ENCODE results near the gene GCFC2.

Gene GCFC2

DNA sequence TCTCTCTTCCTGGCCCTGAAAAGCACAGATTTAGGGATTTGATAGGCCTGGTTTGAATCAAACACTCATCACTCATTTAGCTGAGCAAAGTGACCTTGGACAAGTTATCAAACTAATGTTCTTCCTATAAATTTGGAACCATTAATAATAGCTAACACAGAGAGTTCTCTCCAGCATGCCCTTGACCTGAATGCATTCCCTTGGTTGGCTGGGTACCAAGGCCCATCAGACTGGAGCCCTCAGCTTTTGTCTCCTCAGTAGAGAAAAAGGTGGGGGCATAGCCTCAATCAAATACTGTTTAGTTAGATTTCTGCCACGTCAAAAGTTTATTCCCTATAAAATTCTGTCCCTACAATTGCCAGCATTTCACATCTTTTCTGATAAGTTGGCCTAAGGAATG, 77.9 kb downstream of the GCFC2 start:
- Mint-ChIP-seq H3K27ac (no peak overlapping the region), H3K36me3 (no peaks in the 10 kb centered on the region), H3K27me3 (peaks cover 31% of the 10 kb centered on the region), H3K4me3 (no peak overlapping the region), H3K9me3 (no peaks in the 10 kb centered on the region), H3K4me1 (no peaks in the 10 kb centered on the region)
- CTCF ChIA-PET, result interaction anchor here (0.8 to 0.9 kb wide), 2 partner anchors 8 to 44 kb away, joined by 3 read pairs; no protein-coding TSS in a partner anchor
- no peak for DNase-seq

DNA sequence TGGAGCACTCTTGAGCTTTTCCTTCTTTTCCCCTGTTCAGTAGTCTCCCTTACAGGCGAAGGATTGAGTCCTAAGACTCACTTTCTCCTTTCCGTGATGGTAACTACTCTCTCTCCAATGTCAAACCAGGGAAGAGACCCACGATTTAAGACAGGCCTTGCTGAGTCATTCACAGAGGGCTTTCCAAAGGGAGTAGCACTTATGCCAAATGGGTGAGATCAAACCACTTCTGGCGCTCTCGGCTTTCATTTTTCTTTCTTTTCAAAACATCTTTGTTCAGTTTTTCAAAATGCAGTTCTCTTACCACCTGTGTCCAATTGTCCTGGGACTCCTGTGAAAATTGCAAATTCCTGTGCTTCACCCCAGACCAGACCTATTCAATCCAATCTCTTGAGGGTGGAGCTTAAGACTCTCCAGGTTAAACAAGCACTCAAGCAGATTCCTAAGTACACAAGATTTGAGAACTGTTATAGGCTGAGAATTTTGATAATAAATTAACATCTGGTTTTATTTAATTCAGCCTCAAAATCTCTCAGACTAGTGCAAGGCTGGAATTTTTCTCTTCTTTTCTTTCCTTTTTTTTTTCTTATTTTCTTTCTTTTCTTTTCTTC, 78.5 kb downstream of the GCFC2 start:
- no peak overlapping the region for H3K27ac Mint-ChIP-seq
- no peak for DNase-seq
- H3K36me3 Mint-ChIP-seq, result no peaks in the 10 kb centered on the region
- H3K9me3 Mint-ChIP-seq, result no peaks in the 10 kb centered on the region
- no peak overlapping the region for H3K4me3 Mint-ChIP-seq
- H3K27me3 Mint-ChIP-seq, result peaks cover 26% of the 10 kb centered on the region
- no peaks in the 10 kb centered on the region for H3K4me1 Mint-ChIP-seq
- CTCF ChIA-PET, result interaction anchor here (0.9 to 1.2 kb wide), 2 partner anchors 9 to 24 kb away, joined by 3 read pairs; no protein-coding TSS in a partner anchor

DNA sequence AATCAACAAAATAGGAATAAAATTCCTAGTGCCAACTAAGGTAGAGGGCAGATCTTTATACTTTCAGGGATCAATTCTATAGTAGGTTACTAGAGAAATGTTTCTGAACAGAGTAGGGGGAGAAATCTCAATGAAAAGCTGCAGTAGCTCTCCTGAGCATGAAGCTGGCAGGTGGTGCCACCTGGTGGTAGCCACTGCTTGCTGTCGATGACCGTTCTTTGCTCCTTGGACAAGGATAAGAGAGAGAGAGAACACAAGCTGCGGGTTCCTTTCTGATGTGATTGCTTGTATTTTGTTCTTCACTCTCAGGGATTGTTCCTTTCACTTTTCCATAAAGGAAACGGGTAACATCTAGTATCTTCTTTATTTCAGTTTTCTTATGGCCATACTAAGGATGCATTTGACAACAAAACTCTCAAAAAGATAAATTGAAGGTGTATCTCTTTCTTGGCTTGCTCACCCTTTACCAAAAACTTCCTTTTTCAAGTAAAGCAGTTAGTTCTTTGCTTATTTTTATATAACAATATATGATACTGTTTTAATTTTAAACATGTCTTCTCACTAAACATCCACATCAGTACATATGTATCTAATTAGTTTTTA, 82.7 kb downstream of the GCFC2 start:
- Mint-ChIP-seq H3K4me1 (no peaks in the 10 kb centered on the region), H3K9me3 (no peaks in the 10 kb centered on the region), H3K36me3 (no peaks in the 10 kb centered on the region), H3K27me3 (peaks cover 31% of the 10 kb centered on the region), H3K4me3 (no peak overlapping the region), H3K27ac (no peak overlapping the region)
- CTCF ChIA-PET, result interaction anchor here (0.6 to 2.8 kb wide), 14 partner anchors 8 to 937 kb away, joined by 3 to 9 read pairs (median 4); no protein-coding TSS in a partner anchor
- peak; percentile 72 for DNase-seq

DNA sequence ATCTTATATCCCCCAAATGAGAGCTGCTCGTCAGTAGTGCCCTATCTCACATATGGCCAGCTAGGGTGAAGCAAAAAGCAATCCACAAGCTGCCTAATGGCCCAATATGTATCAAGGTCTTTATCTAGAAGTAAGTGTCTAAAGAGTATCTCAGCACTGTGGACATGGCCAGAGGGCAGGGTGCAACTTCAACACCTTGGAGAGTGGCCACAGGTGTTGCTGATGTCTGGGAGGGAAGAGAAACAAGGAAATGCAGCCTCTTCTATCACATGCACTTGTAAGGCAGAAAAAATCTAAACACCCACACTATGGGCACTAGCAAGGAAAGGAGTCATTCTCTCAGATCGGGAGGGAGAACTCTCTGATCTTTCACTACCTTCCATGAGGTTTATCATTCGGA, 87.8 kb downstream of the GCFC2 start:
- Mint-ChIP-seq H3K27ac (no peak overlapping the region), H3K9me3 (no peaks in the 10 kb centered on the region), H3K4me1 (no peaks in the 10 kb centered on the region), H3K4me3 (no peak overlapping the region), H3K36me3 (no peaks in the 10 kb centered on the region), H3K27me3 (peaks cover 24% of the 10 kb centered on the region)
- CTCF ChIA-PET, result interaction anchor here (0.9 to 1.0 kb wide), 2 partner anchors 18 to 55 kb away, joined by 4 to 5 read pairs; no protein-coding TSS in a partner anchor
- no peak for DNase-seq

DNA sequence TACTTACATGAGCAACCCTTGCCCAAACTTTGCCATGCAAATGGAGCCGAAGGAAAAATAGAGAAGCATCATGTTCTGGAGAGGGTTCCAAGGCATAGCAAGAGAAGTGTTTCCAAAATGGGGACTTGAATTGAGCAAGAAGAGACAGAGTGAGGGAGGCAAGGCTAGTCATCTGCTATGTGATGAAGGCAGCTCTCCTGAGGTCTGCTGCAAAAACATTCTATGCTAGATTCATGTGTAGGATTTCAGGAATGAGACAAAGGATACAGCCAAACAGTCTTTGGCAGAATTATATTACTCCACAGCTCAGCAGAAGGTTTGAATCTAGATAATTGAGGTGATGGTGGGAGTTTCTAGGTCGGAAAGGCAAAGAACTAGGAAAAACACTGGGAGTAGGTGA, 88.2 kb downstream of the GCFC2 start:
- Mint-ChIP-seq H3K36me3 (no peaks in the 10 kb centered on the region), H3K27ac (no peak overlapping the region), H3K9me3 (no peaks in the 10 kb centered on the region), H3K4me3 (no peak overlapping the region), H3K27me3 (peaks cover 27% of the 10 kb centered on the region), H3K4me1 (no peaks in the 10 kb centered on the region)
- CTCF ChIA-PET, result interaction anchor here (0.9 to 1.0 kb wide), 2 partner anchors 19 to 55 kb away, joined by 4 to 5 read pairs; no protein-coding TSS in a partner anchor
- DNase-seq, result no peak

DNA sequence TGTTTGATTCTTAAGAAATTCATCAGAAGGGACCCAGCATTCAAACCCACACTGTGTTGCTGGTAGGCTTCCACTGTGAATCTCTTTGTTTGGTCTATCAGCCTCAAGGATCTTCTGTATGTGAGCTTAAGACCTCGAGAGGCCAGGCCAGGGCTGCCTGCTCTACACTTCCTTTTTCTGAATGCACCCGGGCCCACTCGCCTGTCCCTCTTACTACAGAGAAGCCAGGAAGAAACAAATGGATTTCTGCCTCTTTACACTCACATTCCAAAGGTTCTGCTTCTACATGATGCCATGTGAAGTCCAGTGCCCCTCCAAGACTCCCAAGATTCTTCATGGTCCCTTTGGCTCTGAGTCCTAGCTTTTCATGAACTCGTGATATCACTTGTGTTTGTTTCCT, 89.5 kb downstream of the GCFC2 start:
- no peak overlapping the region for H3K4me3 Mint-ChIP-seq
- no peak for DNase-seq
- H3K27ac Mint-ChIP-seq, result no peak overlapping the region
- H3K27me3 Mint-ChIP-seq, result peaks cover 24% of the 10 kb centered on the region
- H3K9me3 Mint-ChIP-seq, result no peaks in the 10 kb centered on the region
- H3K4me1 Mint-ChIP-seq, result no peaks in the 10 kb centered on the region
- CTCF ChIA-PET, result interaction anchor here (0.9 to 1.4 kb wide), 2 partner anchors 11 to 13 kb away, joined by 3 read pairs; no protein-coding TSS in a partner anchor
- H3K36me3 Mint-ChIP-seq, result no peaks in the 10 kb centered on the region

DNA sequence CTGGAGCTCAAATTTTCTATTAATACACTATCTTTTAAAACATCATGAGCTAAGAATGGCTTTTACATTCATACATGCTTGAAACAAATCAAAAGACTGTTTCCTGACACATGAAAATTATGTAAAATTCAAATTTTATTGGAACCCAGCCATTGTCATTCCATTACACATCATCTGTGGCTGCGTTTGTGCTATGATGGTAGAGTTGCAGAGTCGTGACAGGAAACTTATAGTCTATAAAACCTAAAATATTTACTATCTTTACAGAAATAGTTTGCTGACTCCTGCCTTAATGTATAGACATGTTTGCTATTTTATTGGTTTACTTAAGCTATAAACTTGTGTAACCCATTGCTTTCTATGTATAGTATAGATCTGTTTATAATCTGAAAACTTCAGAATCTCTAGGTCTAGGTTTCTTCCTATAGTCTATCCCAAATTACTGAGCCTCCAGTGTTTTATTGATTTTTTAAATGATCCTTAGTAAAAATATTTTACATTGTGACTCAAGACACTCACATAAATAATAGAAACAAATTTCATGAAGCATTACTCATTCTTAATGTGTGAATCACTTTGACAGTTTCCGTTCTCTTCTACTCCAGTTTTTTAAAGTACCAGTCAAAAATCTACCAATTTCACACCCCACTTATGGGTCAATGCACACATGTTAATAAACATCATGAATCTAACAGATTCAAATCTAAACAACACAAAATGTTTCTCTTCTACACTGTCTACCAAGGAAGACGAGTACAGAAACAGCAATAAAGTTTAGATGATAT, 90.6 kb downstream of the GCFC2 start:
- no peak overlapping the region for H3K27ac Mint-ChIP-seq
- no peaks in the 10 kb centered on the region for H3K36me3 Mint-ChIP-seq
- CTCF ChIA-PET, result interaction anchor here (1.3 to 1.4 kb wide), 2 partner anchors 12 to 155 kb away, joined by 3 read pairs; no protein-coding TSS in a partner anchor
- H3K4me3 Mint-ChIP-seq, result no peak overlapping the region
- DNase-seq, result no peak
- no peaks in the 10 kb centered on the region for H3K4me1 Mint-ChIP-seq
- no peaks in the 10 kb centered on the region for H3K9me3 Mint-ChIP-seq
- peaks cover 19% of the 10 kb centered on the region for H3K27me3 Mint-ChIP-seq

DNA sequence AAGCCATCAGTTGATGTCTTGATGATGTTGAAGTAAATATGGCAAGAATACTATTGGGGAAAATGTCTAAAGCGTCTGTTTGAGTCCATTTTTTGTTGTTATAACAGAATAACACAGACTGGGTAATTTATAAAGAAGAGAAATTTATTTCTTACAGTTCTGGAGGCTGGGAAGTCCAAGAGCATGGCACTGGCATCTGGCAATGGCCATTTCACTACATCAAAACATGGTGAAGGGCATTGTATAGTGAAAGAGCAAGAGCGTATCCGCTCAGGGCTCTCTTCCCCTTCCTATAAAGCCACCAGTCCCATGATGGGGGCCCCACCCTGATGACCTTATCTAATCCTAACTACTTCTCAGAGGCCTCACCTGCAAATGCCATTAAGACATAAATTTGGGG, 93.8 kb downstream of the GCFC2 start:
- no peaks in the 10 kb centered on the region for H3K36me3 Mint-ChIP-seq
- no peak for DNase-seq
- H3K4me1 Mint-ChIP-seq, result no peaks in the 10 kb centered on the region
- no peak overlapping the region for H3K4me3 Mint-ChIP-seq
- no peaks in the 10 kb centered on the region for H3K9me3 Mint-ChIP-seq
- CTCF ChIA-PET, result no interaction called here
- H3K27me3 Mint-ChIP-seq, result peaks cover 18% of the 10 kb centered on the region
- H3K27ac Mint-ChIP-seq, result no peak overlapping the region

DNA sequence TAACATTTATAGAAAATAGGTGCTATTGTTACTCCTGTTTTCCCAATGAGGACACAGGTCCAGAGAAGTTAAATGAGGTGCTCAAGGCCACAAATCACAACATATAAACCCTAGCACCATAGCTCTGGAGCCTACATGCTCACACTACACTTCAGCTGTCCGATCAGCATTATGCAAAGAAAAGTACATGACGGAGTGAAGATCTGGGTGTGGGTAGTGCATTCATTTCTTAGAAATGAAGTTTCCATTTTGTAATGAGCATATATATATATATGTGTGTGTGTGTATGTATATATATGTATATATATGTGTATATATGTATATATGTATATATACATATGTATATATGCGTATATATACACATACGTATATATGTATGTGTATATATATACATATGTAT, 94.3 kb downstream of the GCFC2 start:
- Mint-ChIP-seq H3K4me1 (no peaks in the 10 kb centered on the region), H3K9me3 (no peaks in the 10 kb centered on the region), H3K27me3 (peaks cover 23% of the 10 kb centered on the region), H3K36me3 (no peaks in the 10 kb centered on the region), H3K27ac (no peak overlapping the region), H3K4me3 (no peak overlapping the region)
- CTCF ChIA-PET, result interaction anchor here (1.1 kb wide), 1 partner anchor 10 kb away, joined by 3 read pairs; no protein-coding TSS in a partner anchor
- no peak for DNase-seq

DNA sequence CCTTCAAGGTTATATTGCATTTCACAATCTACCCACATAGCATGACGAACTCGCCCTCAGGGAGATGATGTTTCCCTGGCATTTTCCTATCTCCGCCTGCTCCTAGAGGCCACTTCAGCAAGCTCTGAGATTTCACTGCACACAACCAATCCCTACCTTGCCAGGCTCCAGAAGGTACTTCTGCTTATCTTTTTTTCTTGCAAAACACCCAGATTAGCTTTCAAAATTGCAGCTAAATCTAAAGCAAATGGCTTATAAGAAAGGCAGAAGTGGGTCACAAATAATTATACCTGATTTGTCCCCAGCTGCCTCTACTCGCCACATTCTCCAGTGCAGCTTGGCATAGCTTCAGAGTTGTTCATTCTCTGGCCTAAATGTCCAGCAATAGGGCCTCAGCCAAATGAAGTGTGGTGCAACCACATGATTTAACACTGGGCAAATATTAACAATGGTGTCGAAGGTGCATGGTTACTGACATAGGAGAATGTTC, 96.5 kb downstream of the GCFC2 start:
- no peak overlapping the region for H3K27ac Mint-ChIP-seq
- DNase-seq, result no peak
- CTCF ChIA-PET, result interaction anchor here (1.0 to 1.5 kb wide), 3 partner anchors 14 to 149 kb away, joined by 3 read pairs; no protein-coding TSS in a partner anchor
- peaks cover 34% of the 10 kb centered on the region for H3K27me3 Mint-ChIP-seq
- no peaks in the 10 kb centered on the region for H3K36me3 Mint-ChIP-seq
- H3K9me3 Mint-ChIP-seq, result no peaks in the 10 kb centered on the region
- no peak overlapping the region for H3K4me3 Mint-ChIP-seq
- no peaks in the 10 kb centered on the region for H3K4me1 Mint-ChIP-seq

DNA sequence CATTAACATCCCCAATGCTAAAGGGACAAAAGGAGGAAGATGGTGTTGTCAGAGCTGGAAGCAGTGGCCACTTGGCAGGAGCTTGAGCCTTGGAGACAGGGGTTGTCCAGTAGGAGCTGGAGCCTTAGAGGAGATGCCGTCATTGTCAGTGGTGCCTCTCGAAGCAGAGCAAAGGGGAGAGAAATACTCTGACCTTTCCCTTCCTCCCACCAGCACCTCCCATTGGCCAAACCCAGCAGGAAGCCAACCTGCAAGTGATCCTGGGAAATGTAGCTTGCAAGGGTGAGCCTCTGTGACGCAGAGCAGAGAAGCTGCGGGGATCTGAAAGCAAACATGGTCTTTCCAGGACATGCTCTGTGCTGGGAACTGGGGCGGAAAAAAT, 97.9 kb downstream of the GCFC2 start:
- CTCF ChIA-PET, result interaction anchor here (1.0 to 1.5 kb wide), 3 partner anchors 15 to 147 kb away, joined by 3 read pairs; no protein-coding TSS in a partner anchor
- no peak for DNase-seq
- Mint-ChIP-seq H3K27me3 (peaks cover 45% of the 10 kb centered on the region), H3K4me1 (no peaks in the 10 kb centered on the region), H3K27ac (no peak overlapping the region), H3K9me3 (no peaks in the 10 kb centered on the region), H3K36me3 (no peaks in the 10 kb centered on the region), H3K4me3 (no peak overlapping the region)

All from activated naive CD4-positive, alpha-beta T cell treated with anti-CD3 and anti-CD28 coated beads, Interleukin-2, amount 10 ng/mL, durations not matched to agents 7 days and 5 days (primary cell).